DMS79 treated with DMSO at 0.1 percent for 48 hours (cell line): ENCODE measurements around the gene KRT35.

Experiments
- DNase-seq: peaks from one replicate; lab custom pipeline; 2025; lab: John Stamatoyannopoulos, UW

The KRT35 gene

GRCh38 chr17:41511716-41512115 lies 30.8 kb upstream of the KRT35 start:
- no peak for DNase-seq

GRCh38 chr17:41511116-41511515 lies 30.2 kb upstream of the KRT35 start:
- no peak for DNase-seq

- no peak for DNase-seq
These were observed 29.5 kb upstream of the KRT35 start for GRCh38 chr17:41510251-41511065.

GRCh38 chr17:41507315-41507880 lies 26.4 kb upstream of the KRT35 start:
- no peak for DNase-seq

- no peak for DNase-seq
These were observed 25.1 kb upstream of the KRT35 start for GRCh38 chr17:41505809-41506767.

- DNase-seq: no peak
These were observed 24.3 kb upstream of the KRT35 start, which contains the start of gene KRT13 for GRCh38 chr17:41505007-41505808. KRT13 (minus strand) TSS chr17:41505612; CDS start chr17:41505550, 62 bp downstream.

- no peak for DNase-seq
These were observed 23.5 kb upstream of the KRT35 start for GRCh38 chr17:41504246-41504977.

- DNase-seq: no peak
These were observed 22.3 kb upstream of the KRT35 start for GRCh38 chr17:41503202-41503601.

- DNase-seq: no peak
These were observed 19.4 kb upstream of the KRT35 start for GRCh38 chr17:41500131-41500911.

- DNase-seq: no peak
These were observed 18.8 kb upstream of the KRT35 start for GRCh38 chr17:41499714-41500113.

GRCh38 chr17:41498276-41498675 lies 17.3 kb upstream of the KRT35 start:
- DNase-seq: no peak

GRCh38 chr17:41496803-41497484 lies 16.0 kb upstream of the KRT35 start:
- peak; percentile 13 for DNase-seq

- DNase-seq: no peak
These were observed 13.6 kb upstream of the KRT35 start for GRCh38 chr17:41494524-41494923.

- peak; percentile 72 for DNase-seq
These were observed 11.8 kb upstream of the KRT35 start for GRCh38 chr17:41492771-41493170.

GRCh38 chr17:41492351-41492750 lies 11.4 kb upstream of the KRT35 start:
- DNase-seq: no peak

GRCh38 chr17:41491476-41491875 lies 10.5 kb upstream of the KRT35 start:
- DNase-seq: no peak

- DNase-seq: peak; percentile 77
These were observed 9.3 kb upstream of the KRT35 start for GRCh38 chr17:41490000-41490990.

- DNase-seq: no peak
These were observed 8.6 kb upstream of the KRT35 start, which contains the start of gene KRT36 for GRCh38 chr17:41489531-41489930. KRT36 (minus strand) TSS chr17:41489910; CDS start chr17:41489864, 46 bp downstream.
